DOHH2 (cell line): ENCODE measurements around the gene TLE2.

Experiments
- H3F3A ChIP-seq: fragments of 200-600 bp; sonication (generic), shearing (Covaris generic); 2 replicates; pipeline ENCODE4 v1.6.0; 2016; ENCODE audit warnings: antibody characterized with exemption, mild to moderate bottlenecking; ENCODE audit not compliant: control insufficient read depth, insufficient read depth
- H3K27ac ChIP-seq: fragments of 200-600 bp; sonication (generic); 2 replicates; pipeline ENCODE4 v1.5.1; 2014; ENCODE audit warnings: low read depth, mild to moderate bottlenecking, low read length, moderate library complexity
- H3K27me3 ChIP-seq: fragments of 200-600 bp; sonication (generic); 2 replicates; pipeline ENCODE4 v1.6.1; 2014; ENCODE audit warnings: mild to moderate bottlenecking, low read length, mixed read lengths; ENCODE audit not compliant: control insufficient read depth
- H3K36me3 ChIP-seq: fragments of 200-600 bp; sonication (generic); 2 replicates; pipeline ENCODE4 v1.6.1; 2014; ENCODE audit warnings: mild to moderate bottlenecking, low read length, moderate library complexity, mixed read lengths; ENCODE audit not compliant: control insufficient read depth
- H3K4me1 ChIP-seq: fragments of 200-600 bp; sonication (generic); 2 replicates; pipeline ENCODE4 v1.6.1; 2014; ENCODE audit warnings: mild to moderate bottlenecking, low read length, mixed read lengths; ENCODE audit not compliant: control insufficient read depth
- H3K4me2 ChIP-seq: fragments of 200-600 bp; sonication (generic); 2 replicates; pipeline ENCODE4 v1.6.0; 2014; ENCODE audit warnings: mild to moderate bottlenecking, low read length, moderate library complexity
- H3K4me3 ChIP-seq: fragments of 200-600 bp; sonication (generic); 2 replicates; pipeline ENCODE4 v1.5.1; 2014; ENCODE audit warnings: mild to moderate bottlenecking, low read length, mixed read lengths
- H3K79me2 ChIP-seq: fragments of 200-600 bp; sonication (generic); 2 replicates; pipeline ENCODE4 v1.6.1; 2014; ENCODE audit warnings: mild to moderate bottlenecking, low read length, mixed read lengths; ENCODE audit not compliant: control insufficient read depth
- H3K9me2 ChIP-seq: fragments of 200-600 bp; sonication (generic); replicated peaks from 2 replicates; pipeline ENCODE4 v1.6.1; 2014; ENCODE audit warnings: mild to moderate bottlenecking, low read length, mixed read lengths; ENCODE audit not compliant: control insufficient read depth
- H3K9me3 ChIP-seq: fragments of 200-600 bp; sonication (generic); 2 replicates; pipeline ENCODE4 v1.6.1; 2014; ENCODE audit warnings: antibody characterized with exemption, low read length, mixed read lengths; ENCODE audit not compliant: control insufficient read depth, insufficient read depth
- H4K20me1 ChIP-seq: fragments of 200-600 bp; sonication (generic); 2 replicates; pipeline ENCODE4 v1.6.0; 2014; ENCODE audit warnings: low read depth, mild to moderate bottlenecking, antibody characterized with exemption, low read length, moderate library complexity; ENCODE audit not compliant: control insufficient read depth, insufficient read depth
- CTCF ChIP-seq: fragments of 200-600 bp; sonication (generic); IDR thresholded peaks from one replicate; pipeline ENCODE4 v1.5.1; 2014; ENCODE audit warnings: antibody characterized with exemption, mild to moderate bottlenecking, low read depth, low read length; ENCODE audit not compliant: poor library complexity, severe bottlenecking
- EZH2phosphoT487 ChIP-seq: fragments of 200-600 bp; sonication (generic); IDR thresholded peaks from 2 replicates; pipeline ENCODE4 v1.6.1; 2017; ENCODE audit warnings: borderline replicate concordance, mild to moderate bottlenecking, antibody characterized with exemption, low read length, moderate library complexity, mixed read lengths

Gene TLE2

DNA sequence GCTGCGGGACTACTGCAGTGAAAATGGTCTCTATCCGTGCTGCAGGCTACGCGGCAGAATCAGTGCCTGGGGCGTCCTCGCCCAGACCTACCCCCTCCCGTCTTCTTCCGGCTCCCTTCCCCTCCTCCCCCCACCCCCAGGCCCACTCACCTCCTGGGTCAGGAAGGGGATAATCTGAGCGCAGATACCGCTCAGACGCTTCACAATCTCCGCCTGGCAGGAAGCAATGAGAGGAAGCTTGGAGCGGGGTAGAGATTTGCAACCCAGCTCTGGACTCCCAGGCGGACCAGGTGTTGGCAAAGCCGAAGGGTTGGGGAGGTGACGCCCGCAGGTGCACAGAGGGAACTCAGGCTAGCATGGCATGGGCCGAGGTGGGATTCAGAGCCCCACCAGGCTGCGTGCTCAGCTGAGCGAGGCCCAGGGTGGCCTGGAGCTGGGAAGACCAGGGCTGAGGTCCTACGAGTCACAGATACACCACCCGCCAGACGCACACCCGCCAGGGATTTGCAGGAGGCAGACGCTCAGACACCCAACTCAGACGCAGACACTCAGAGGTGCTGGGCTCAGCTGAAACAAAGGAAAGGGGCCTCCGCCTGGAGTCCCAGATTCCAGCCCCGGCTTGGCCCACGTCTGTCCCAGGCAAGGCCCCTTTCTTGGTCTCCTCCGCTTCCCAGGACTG, 4.1 kb downstream of the TLE2 start:
- Histone ChIP-seq H3K9me2 (no peaks in the 10 kb centered on the region), H3K9me3 (no peaks in the 10 kb centered on the region), H3K79me2 (no peaks in the 10 kb centered on the region), H3K4me3 (no peak overlapping the region), H3K4me1 (peaks cover 23% of the 10 kb centered on the region), H3K4me2 (peak overlapping the region; percentile 8; the same call in 1 of the 2 replicates), H4K20me1 (no peaks in the 10 kb centered on the region), H3K27ac (no peak overlapping the region), H3K27me3 (peaks cover 54% of the 10 kb centered on the region), H3K36me3 (no peaks in the 10 kb centered on the region), H3F3A (no peaks in the 10 kb centered on the region)
- TF ChIP-seq CTCF = no peak
- TF ChIP-seq EZH2phosphoT487 = no peak

GRCh38 chr19:3024509-3024869, 4.6 kb downstream of the TLE2 start:
- no peaks in the 10 kb centered on the region for H3K79me2 ChIP-seq
- no peak overlapping the region for H3K4me3 ChIP-seq
- no peaks in the 10 kb centered on the region for H3K9me2 ChIP-seq
- TF ChIP-seq CTCF (no peak), EZH2phosphoT487 (0 out of 2 replicates have a peak, but pooled peaks have one; percentile 0)
- H3F3A ChIP-seq = no peaks in the 10 kb centered on the region
- peaks cover 48% of the 10 kb centered on the region for H3K27me3 ChIP-seq
- no peaks in the 10 kb centered on the region for H3K36me3 ChIP-seq
- no peak overlapping the region for H3K27ac ChIP-seq
- no peaks in the 10 kb centered on the region for H3K9me3 ChIP-seq
- peaks cover 22% of the 10 kb centered on the region for H3K4me1 ChIP-seq
- H4K20me1 ChIP-seq = no peaks in the 10 kb centered on the region
- peak overlapping the region; percentile 8; the same call in 1 of the 2 replicates for H3K4me2 ChIP-seq

DNA sequence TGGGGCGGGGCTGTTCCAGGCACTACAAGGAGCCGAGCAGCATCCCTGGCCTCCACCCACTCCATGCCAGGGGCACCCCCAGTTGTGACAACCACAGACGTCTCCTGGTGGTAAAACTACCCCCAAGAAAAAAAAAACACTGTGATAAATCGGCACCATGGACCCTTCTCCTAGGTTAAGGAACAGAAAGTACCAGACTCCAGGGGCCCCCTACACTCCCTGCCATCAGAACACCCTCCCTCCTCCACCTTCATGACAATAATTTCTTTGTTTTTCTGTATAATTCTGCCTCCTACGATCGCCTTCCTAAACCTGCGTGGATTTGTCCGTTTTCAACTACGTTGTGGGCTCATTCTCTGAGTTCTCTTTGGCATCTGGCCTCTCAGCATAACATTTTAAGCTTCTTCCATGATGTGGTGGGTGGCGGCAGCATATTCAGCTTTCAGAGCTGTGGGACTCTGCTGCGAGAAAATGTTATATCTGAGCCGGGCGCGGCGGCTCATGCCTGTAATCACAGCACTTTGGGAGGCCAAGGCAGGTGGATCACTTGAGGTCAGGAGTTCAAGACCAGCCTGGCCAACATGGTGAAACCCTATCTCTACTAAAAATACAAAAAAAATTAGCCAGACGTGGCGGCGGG, 8.6 kb downstream of the TLE2 start:
- TF ChIP-seq EZH2phosphoT487 (no peak), CTCF (no peak)
- H3K9me2 ChIP-seq = no peaks in the 10 kb centered on the region
- H3K9me3 ChIP-seq = no peaks in the 10 kb centered on the region
- no peaks in the 10 kb centered on the region for H3K79me2 ChIP-seq
- H3K4me1 ChIP-seq = peaks cover 14% of the 10 kb centered on the region
- H3K36me3 ChIP-seq = no peaks in the 10 kb centered on the region
- no peak overlapping the region for H3K4me2 ChIP-seq
- H4K20me1 ChIP-seq = no peaks in the 10 kb centered on the region
- no peaks in the 10 kb centered on the region for H3F3A ChIP-seq
- peaks cover 15% of the 10 kb centered on the region for H3K27me3 ChIP-seq
- no peak overlapping the region for H3K27ac ChIP-seq
- H3K4me3 ChIP-seq = no peak overlapping the region
